Measurements from ENCODE around the gene LDLRAD3.
"Not testable (repeated sequence)": the region's sequence is repeated elsewhere in the genome, so short reads cannot be mapped to it uniquely, and the experiment has no call there.

GRCh38 chr11:36189735-36190134 is 245.9 kb downstream of the LDLRAD3 start:
- not testable (repeated sequence) for TF ChIP-seq CTCF, POLR2A (IDR thresholded peaks at IDR 0.05)

All from ovary (tissue), 3 donors.